H9 (cell line): Measurements from ENCODE around the gene OGFRL1. TPM values are rescaled to one million over a fixed set of nuclear protein-coding genes. Genes with fewer than 3 reads are reported as not detected.

Source experiments
- DNase-seq: peaks from one replicate; pipeline ENCODE4 v3.0.0-alpha.2; 2017
- H2AFZ ChIP-seq: one replicate; pipeline ENCODE4 v1.6.1; 2013; ENCODE audit warnings: mild to moderate bottlenecking, low read length, control low read depth, moderate library complexity
- H2AK5ac ChIP-seq: 2 replicates; pipeline ENCODE4 v1.6.1; 2013; ENCODE audit warnings: low read length, control low read depth, mixed read lengths; ENCODE audit not compliant: insufficient read length
- H2BK120ac ChIP-seq: one replicate; pipeline ENCODE4 v1.6.1; 2013; ENCODE audit warnings: low read depth, mild to moderate bottlenecking, low read length, control low read depth, inconsistent platforms; ENCODE audit not compliant: poor library complexity, severe bottlenecking
- H2BK12ac ChIP-seq: 2 replicates; pipeline ENCODE4 v1.6.1; 2013; ENCODE audit warnings: low read length, control low read depth, mixed read lengths, low read depth; ENCODE audit not compliant: insufficient read length
- H2BK15ac ChIP-seq: 2 replicates; pipeline ENCODE4 v1.6.1; 2013; ENCODE audit warnings: low read depth, low read length, control low read depth
- H2BK20ac ChIP-seq: one replicate; pipeline ENCODE4 v1.6.1; 2013; ENCODE audit warnings: low read depth, mild to moderate bottlenecking, low read length, control low read depth, inconsistent platforms; ENCODE audit not compliant: poor library complexity, severe bottlenecking
- H2BK5ac ChIP-seq: 2 replicates; pipeline ENCODE4 v1.6.1; 2013; ENCODE audit warnings: low read length, control low read depth, mixed read lengths; ENCODE audit not compliant: insufficient read length
- H3K14ac ChIP-seq: 2 replicates; pipeline ENCODE4 v1.6.1; 2013; ENCODE audit warnings: low read length, control low read depth; ENCODE audit not compliant: insufficient read depth
- H3K18ac ChIP-seq: 2 replicates; pipeline ENCODE4 v1.6.1; 2013; ENCODE audit warnings: low read depth, mild to moderate bottlenecking, mixed read lengths, low read length, control low read depth; ENCODE audit not compliant: insufficient read length
- H3K23ac ChIP-seq: 2 replicates; pipeline ENCODE4 v1.6.1; 2013; ENCODE audit warnings: low read length, control low read depth, mixed read lengths, low read depth; ENCODE audit not compliant: insufficient read length
- H3K23me2 ChIP-seq: 2 replicates; pipeline ENCODE4 v1.6.1; 2013; ENCODE audit warnings: low read depth, mild to moderate bottlenecking, mixed read lengths, low read length, control low read depth; ENCODE audit not compliant: insufficient read length, poor library complexity, severe bottlenecking
- H3K27ac ChIP-seq: 2 replicates; pipeline ENCODE4 v1.5.1; 2013; ENCODE audit warnings: low read length, control low read depth, mixed read lengths, low read depth; ENCODE audit not compliant: insufficient read length
- H3K27me3 ChIP-seq: 2 replicates; pipeline ENCODE4 v1.6.1; 2013; ENCODE audit warnings: low read length, control low read depth, inconsistent platforms; ENCODE audit not compliant: insufficient read depth
- H3K4ac ChIP-seq: 2 replicates; pipeline ENCODE4 v1.6.1; 2013; ENCODE audit warnings: low read depth, mild to moderate bottlenecking, control low read depth, inconsistent platforms, low read length, moderate library complexity
- H3K4me1 ChIP-seq: 2 replicates; pipeline ENCODE4 v1.6.1; 2013; ENCODE audit warnings: low read length, control low read depth, inconsistent platforms; ENCODE audit not compliant: insufficient read depth
- H3K4me2 ChIP-seq: 2 replicates; pipeline ENCODE4 v1.6.1; 2013; ENCODE audit warnings: low read length, control low read depth, mixed read lengths; ENCODE audit not compliant: insufficient read length, insufficient read depth
- H3K56ac ChIP-seq: 2 replicates; pipeline ENCODE4 v1.6.1; 2013; ENCODE audit warnings: low read depth, mild to moderate bottlenecking, mixed read lengths, low read length, control low read depth; ENCODE audit not compliant: insufficient read length
- H3K79me1 ChIP-seq: 2 replicates; pipeline ENCODE4 v1.6.1; 2013; ENCODE audit warnings: low read depth, mild to moderate bottlenecking, moderate library complexity, low read length, control low read depth, inconsistent platforms; ENCODE audit not compliant: insufficient read depth, poor library complexity, severe bottlenecking
- H3K79me2 ChIP-seq: 2 replicates; pipeline ENCODE4 v1.6.1; 2013; ENCODE audit warnings: low read length, control low read depth, inconsistent platforms; ENCODE audit not compliant: insufficient read depth
- H3K9ac ChIP-seq: 2 replicates; pipeline ENCODE4 v1.6.1; 2013; ENCODE audit warnings: low read length, control low read depth, mixed read lengths; ENCODE audit not compliant: insufficient read length; ENCODE audit errors: extremely low read depth
- H3K9me3 ChIP-seq: one replicate; pipeline ENCODE4 v1.6.1; 2013; ENCODE audit warnings: low read depth, low read length, inconsistent platforms; ENCODE audit not compliant: control insufficient read depth
- H3T11ph ChIP-seq: one replicate; pipeline ENCODE4 v1.6.1; 2013; ENCODE audit warnings: mild to moderate bottlenecking, low read length, control low read depth, inconsistent platforms
- H4K20me1 ChIP-seq: one replicate; pipeline ENCODE4 v1.6.1; 2013; ENCODE audit not compliant: control insufficient read depth, insufficient read length, insufficient read depth
- H4K5ac ChIP-seq: 2 replicates; pipeline ENCODE4 v1.6.1; 2013; ENCODE audit warnings: low read depth, mild to moderate bottlenecking, mixed read lengths, low read length, control low read depth; ENCODE audit not compliant: insufficient read length
- H4K8ac ChIP-seq: replicated peaks from 2 replicates; pipeline ENCODE4 v1.6.1; 2013; ENCODE audit warnings: low read length, control low read depth, mixed read lengths, low read depth; ENCODE audit not compliant: insufficient read length
- H4K91ac ChIP-seq: 2 replicates; pipeline ENCODE4 v1.6.1; 2013; ENCODE audit warnings: low read depth, mild to moderate bottlenecking, moderate library complexity, mixed read lengths, low read length, control low read depth; ENCODE audit not compliant: insufficient read length
- H3K27ac Mint-ChIP-seq, 3 experiments: 2 replicates in 2 of 3; 3 replicates in 1 of 3; pipeline ENCODE4 v1.8.0; 2020 to 2021; ENCODE audit warnings: mixed read lengths in 3 of 3, mild to moderate bottlenecking in 1 of 3, moderate library complexity in 1 of 3
- H3K27me3 Mint-ChIP-seq: 2 replicates; pipeline ENCODE4 v1.8.0; 2021; ENCODE audit warnings: low read depth, mild to moderate bottlenecking, moderate library complexity, mixed read lengths
- H3K36me3 Mint-ChIP-seq, 3 experiments: 2 replicates in 2 of 3; 3 replicates in 1 of 3; pipeline ENCODE4 v1.8.0; 2020 to 2021; ENCODE audit warnings: low read depth in 3 of 3, mixed read lengths in 3 of 3; ENCODE audit not compliant: insufficient read depth in 1 of 3
- H3K4me1 Mint-ChIP-seq, 2 experiments: 2 replicates each; pipeline ENCODE4 v1.8.0; 2020; ENCODE audit warnings: mixed read lengths in 2 of 2
- H3K4me3 Mint-ChIP-seq, 2 experiments: 2 replicates in 1 of 2; 3 replicates in 1 of 2; pipeline ENCODE4 v1.8.0; 2020 to 2021; ENCODE audit warnings: mild to moderate bottlenecking in 2 of 2, mixed read lengths in 2 of 2, moderate library complexity in 1 of 2
- H3K9me3 Mint-ChIP-seq, 2 experiments: 2 replicates in 1 of 2; 3 replicates in 1 of 2; pipeline ENCODE4 v1.8.0; 2020; ENCODE audit warnings: mild to moderate bottlenecking in 2 of 2, mixed read lengths in 2 of 2, moderate library complexity in 1 of 2
- CTCF ChIP-seq: fragments of 200-600 bp; sonication (generic); conservative IDR thresholded peaks from 3 replicates; pipeline ENCODE4 v1.8.0; 2021; ENCODE audit warnings: antibody characterized with exemption, mild to moderate bottlenecking
- total RNA-seq: library from RNA; stranded (reverse); gene quantifications from 2 replicates; pipeline ENCODE4 v1.2.1, GENCODE V29; 2021

Gene OGFRL1
- total RNA-seq, 1 experiment from 2014 or later, result 2.8 TPM

- Histone ChIP-seq H3K23ac (no peak overlapping the region), H2AFZ (no peak overlapping the region), H4K8ac (no peak overlapping the region), H4K20me1 (no peaks in the 10 kb centered on the region), H3K56ac (no peak overlapping the region), H4K5ac (no peak overlapping the region), H4K91ac (no peak overlapping the region), H3K27me3 (no peaks in the 10 kb centered on the region), H3K9ac (no peak overlapping the region), H3K79me1 (no peaks in the 10 kb centered on the region), H2BK20ac (no peak overlapping the region), H2BK5ac (no peak overlapping the region), H3K4me1 (no peaks in the 10 kb centered on the region), H3K23me2 (no peaks in the 10 kb centered on the region), H3K4me2 (no peak overlapping the region), H3K4ac (no peak overlapping the region), H2BK120ac (no peak overlapping the region), H3K79me2 (no peaks in the 10 kb centered on the region), H3K9me3 (no peaks in the 10 kb centered on the region), H3T11ph (no peak overlapping the region), H3K27ac (no peak overlapping the region), H2BK12ac (no peak overlapping the region), H2AK5ac (no peak overlapping the region), H2BK15ac (no peak overlapping the region), H3K14ac (no peak overlapping the region), H3K18ac (no peak overlapping the region)
- no peak for TF ChIP-seq CTCF
- Mint-ChIP-seq H3K27me3 (no peaks in the 10 kb centered on the region), H3K4me1 (peaks cover 9 to 10% of the 10 kb centered on the region in 2 experiments), H3K27ac (no peak overlapping the region), H3K4me3 (no peak overlapping the region), H3K9me3 (no peaks in the 10 kb centered on the region), H3K36me3 (peaks cover 0 to 8% (median 2%) of the 10 kb centered on the region in 3 experiments; a peak in 1 of 7 replicates)
- DNase-seq, result no peak
Observed at GRCh38 chr6:71299541-71300470, 11.2 kb downstream of the OGFRL1 start.
